RWPE2 (cell line): ENCODE data around the gene PHACTR4.
A peak's percentile ranks its signal among the peaks of the same experiment; 100 is the strongest.

Experiments
- ATAC-seq: fragments of 200-7000 bp; cut with Tn5 transposase; 3 replicates; pipeline ENCODE4 v1.9.1; 2021; ENCODE audit warnings: low read depth
- DNase-seq: peaks from one replicate; pipeline ENCODE4 v3.0.0-alpha.2; 2020; ENCODE audit warnings: low spot score
- H3K27ac ChIP-seq: fragments of 450-650 bp; 2 replicates; pipeline ENCODE4 v1.5.1; 2017; ENCODE audit warnings: mild to moderate bottlenecking; ENCODE audit not compliant: poor library complexity, severe bottlenecking
- H3K27me3 ChIP-seq: fragments of 250-450 bp; sonication (Bioruptor Pico); 2 replicates; pipeline ENCODE4 v1.5.1; 2021; ENCODE audit warnings: mild to moderate bottlenecking, moderate library complexity; ENCODE audit not compliant: insufficient read depth, poor library complexity, severe bottlenecking
- H3K36me3 ChIP-seq: fragments of 250-450 bp; sonication (Bioruptor Pico); 2 replicates; pipeline ENCODE4 v1.5.1; 2020; ENCODE audit warnings: low read depth, mild to moderate bottlenecking, moderate library complexity
- H3K4me1 ChIP-seq: fragments of 250-450 bp; sonication (Bioruptor Pico); 2 replicates; pipeline ENCODE4 v1.5.1; 2021; ENCODE audit warnings: mild to moderate bottlenecking, moderate library complexity; ENCODE audit not compliant: insufficient read depth, poor library complexity, severe bottlenecking
- H3K4me3 ChIP-seq: fragments of 250-450 bp; sonication (Bioruptor Pico); 2 replicates; pipeline ENCODE4 v1.5.1; 2021; ENCODE audit warnings: mild to moderate bottlenecking, moderate library complexity; ENCODE audit not compliant: severe bottlenecking
- H3K9me3 ChIP-seq: fragments of 250-450 bp; sonication (Bioruptor Pico); 2 replicates; pipeline ENCODE4 v1.5.1; 2021; ENCODE audit warnings: mild to moderate bottlenecking, moderate library complexity; ENCODE audit not compliant: severe bottlenecking
- TF ChIP-seq, protein P1 (sequence below): fragments of 450-650 bp; IDR thresholded peaks from one replicate; pipeline ENCODE4 v1.5.1; 2017; ENCODE audit warnings: mild to moderate bottlenecking, moderate library complexity; ENCODE audit not compliant: poor library complexity, severe bottlenecking

The PHACTR4 gene

DNA sequence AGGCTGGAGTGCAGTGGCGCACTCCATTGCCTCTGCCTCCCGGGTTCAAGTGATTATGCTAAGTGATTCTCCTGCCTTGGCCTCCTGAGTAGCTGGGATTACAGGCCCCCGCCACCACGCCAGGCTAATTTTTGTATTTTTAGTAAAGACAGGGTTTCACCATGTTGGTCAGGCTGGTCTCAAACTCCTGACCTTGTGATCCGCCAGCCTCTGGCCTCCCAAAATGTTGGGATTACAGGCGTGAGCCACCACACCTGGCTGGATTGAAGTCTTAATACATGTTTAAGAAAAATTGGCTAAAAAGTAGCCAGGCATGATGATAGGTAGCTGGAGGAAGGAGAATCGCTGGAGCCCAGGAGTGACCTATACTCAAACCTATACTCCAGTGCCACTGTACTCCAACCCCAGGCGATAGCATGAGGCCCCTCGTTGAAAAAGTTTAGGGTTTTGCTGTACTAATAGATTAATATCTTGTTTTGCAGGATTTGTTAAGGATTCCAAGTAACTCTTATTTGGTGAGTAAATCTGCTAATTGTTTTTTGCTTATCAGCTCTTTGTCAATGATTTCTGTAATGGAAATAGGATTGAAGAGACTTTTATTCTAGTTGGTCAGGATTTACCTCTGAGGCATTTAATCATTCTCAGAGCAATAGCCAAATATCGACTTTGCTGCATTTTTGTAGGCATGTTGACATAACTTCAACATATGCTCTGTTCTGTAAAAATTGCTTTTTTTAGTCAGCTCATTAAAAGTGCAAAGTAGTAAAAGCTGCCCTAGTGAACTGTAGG, 138.3 kb downstream of the PHACTR4 start:
- Histone ChIP-seq H3K36me3 (peaks cover 68% of the 10 kb centered on the region), H3K27ac (peak overlapping the region; percentile 99), H3K27me3 (no peaks in the 10 kb centered on the region), H3K4me3 (peak overlapping the region; percentile 67), H3K4me1 (peaks cover 23% of the 10 kb centered on the region), H3K9me3 (no peaks in the 10 kb centered on the region)
- no peak for DNase-seq
- ATAC-seq: no peak
- TF ChIP-seq, protein P1, sequence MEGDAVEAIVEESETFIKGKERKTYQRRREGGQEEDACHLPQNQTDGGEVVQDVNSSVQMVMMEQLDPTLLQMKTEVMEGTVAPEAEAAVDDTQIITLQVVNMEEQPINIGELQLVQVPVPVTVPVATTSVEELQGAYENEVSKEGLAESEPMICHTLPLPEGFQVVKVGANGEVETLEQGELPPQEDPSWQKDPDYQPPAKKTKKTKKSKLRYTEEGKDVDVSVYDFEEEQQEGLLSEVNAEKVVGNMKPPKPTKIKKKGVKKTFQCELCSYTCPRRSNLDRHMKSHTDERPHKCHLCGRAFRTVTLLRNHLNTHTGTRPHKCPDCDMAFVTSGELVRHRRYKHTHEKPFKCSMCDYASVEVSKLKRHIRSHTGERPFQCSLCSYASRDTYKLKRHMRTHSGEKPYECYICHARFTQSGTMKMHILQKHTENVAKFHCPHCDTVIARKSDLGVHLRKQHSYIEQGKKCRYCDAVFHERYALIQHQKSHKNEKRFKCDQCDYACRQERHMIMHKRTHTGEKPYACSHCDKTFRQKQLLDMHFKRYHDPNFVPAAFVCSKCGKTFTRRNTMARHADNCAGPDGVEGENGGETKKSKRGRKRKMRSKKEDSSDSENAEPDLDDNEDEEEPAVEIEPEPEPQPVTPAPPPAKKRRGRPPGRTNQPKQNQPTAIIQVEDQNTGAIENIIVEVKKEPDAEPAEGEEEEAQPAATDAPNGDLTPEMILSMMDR: no peak

DNA sequence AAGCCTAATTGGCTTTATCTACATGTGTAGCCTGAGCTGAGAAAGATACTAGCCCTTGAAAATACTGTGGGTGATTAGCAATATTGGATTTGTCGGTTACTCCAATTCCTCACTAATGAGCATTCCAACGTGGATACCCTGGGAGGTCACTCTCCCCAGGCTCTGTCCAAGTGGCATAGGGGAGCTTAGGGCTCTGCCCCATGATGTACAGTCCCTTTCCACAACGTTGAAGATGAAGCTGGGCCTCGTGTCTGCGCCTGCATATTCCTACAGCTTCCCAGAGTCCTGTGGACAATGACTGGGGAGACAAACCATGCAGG, 138.9 kb downstream of the PHACTR4 start:
- DNase-seq (no peak), ATAC-seq (no peak)
- TF ChIP-seq, protein P1: no peak
- no peaks in the 10 kb centered on the region for H3K9me3 ChIP-seq
- H3K27me3 ChIP-seq: no peaks in the 10 kb centered on the region
- peaks cover 74% of the 10 kb centered on the region for H3K36me3 ChIP-seq
- H3K4me3 ChIP-seq: peak overlapping the region; percentile 67
- H3K27ac ChIP-seq: peak overlapping the region; percentile 99
- peaks cover 23% of the 10 kb centered on the region for H3K4me1 ChIP-seq

GRCh38 chr1:28509705-28510272, 140.2 kb downstream of the PHACTR4 start:
- Histone ChIP-seq H3K27ac (peak overlapping the region; percentile 99), H3K4me3 (no peak overlapping the region), H3K9me3 (no peaks in the 10 kb centered on the region), H3K27me3 (no peaks in the 10 kb centered on the region), H3K4me1 (peaks cover 23% of the 10 kb centered on the region), H3K36me3 (peaks cover 79% of the 10 kb centered on the region)
- peak; percentile 1 for ATAC-seq
- TF ChIP-seq, protein P1: no peak
- DNase-seq: no peak

- ATAC-seq: peak; percentile 24
- H3K4me3 ChIP-seq: no peak overlapping the region
- no peak for DNase-seq
- H3K36me3 ChIP-seq: peaks cover 79% of the 10 kb centered on the region
- TF ChIP-seq, protein P1: no peak
- peaks cover 23% of the 10 kb centered on the region for H3K4me1 ChIP-seq
- peak overlapping the region; percentile 99 for H3K27ac ChIP-seq
- no peaks in the 10 kb centered on the region for H3K27me3 ChIP-seq
- H3K9me3 ChIP-seq: no peaks in the 10 kb centered on the region
Observed at GRCh38 chr1:28510273-28510969, 140.9 kb downstream of the PHACTR4 start.
